ENCODE measurements around the gene DNAJC5G. TPM values are rescaled to one million over a fixed set of nuclear protein-coding genes. Genes with fewer than 3 reads are reported as not detected.

The DNAJC5G gene
- total RNA-seq, 4 donors from 2014 or later, result 0.33 to 2.1 (median 1.1) TPM; not detected in 1

DNA sequence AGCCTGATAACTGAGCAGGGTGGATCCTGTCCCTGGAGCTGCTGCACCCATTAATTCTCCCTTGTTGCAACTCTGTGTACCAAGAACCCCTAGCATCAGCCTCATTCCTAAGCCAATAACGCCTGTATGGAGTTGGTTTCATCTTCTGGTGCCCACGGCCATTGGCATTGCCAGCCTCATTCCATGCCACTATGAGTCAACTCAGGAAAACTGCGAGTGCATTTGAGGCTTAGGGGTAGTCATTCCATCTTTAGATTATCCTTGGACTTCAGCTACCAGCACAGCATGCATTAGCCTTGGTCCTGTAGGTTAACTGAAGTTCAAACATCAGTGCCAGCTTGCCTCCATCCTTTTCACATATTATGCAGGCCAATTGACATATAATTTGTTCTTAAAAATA lies 5.6 kb downstream of the DNAJC5G start:
- Histone ChIP-seq H3K4me1 (peaks cover 0 to 17% of the 10 kb centered on the region in 2 donors), H3K27ac (no peak overlapping the region), H3K9me3 (no peaks in the 10 kb centered on the region), H3K27me3 (no peaks in the 10 kb centered on the region), H3K4me3 (replicated peaks in 1 of 3) (no peak overlapping the region), H3K36me3 (no peaks in the 10 kb centered on the region)
- intact Hi-C loops (cut with DNase I), result loop anchor here (5.0 kb wide), 1 partner anchor 34 kb away; no protein-coding TSS in a partner anchor
- TF ChIP-seq CTCF (IDR thresholded peaks at IDR 0.05) (no peak), POLR2A (IDR thresholded peaks at IDR 0.05) (no peak)
- DNase-seq, result no peak
- WGBS, 2 donors, result 87 to 89% methylated on average over 3 of the region's 3 CpGs

DNA sequence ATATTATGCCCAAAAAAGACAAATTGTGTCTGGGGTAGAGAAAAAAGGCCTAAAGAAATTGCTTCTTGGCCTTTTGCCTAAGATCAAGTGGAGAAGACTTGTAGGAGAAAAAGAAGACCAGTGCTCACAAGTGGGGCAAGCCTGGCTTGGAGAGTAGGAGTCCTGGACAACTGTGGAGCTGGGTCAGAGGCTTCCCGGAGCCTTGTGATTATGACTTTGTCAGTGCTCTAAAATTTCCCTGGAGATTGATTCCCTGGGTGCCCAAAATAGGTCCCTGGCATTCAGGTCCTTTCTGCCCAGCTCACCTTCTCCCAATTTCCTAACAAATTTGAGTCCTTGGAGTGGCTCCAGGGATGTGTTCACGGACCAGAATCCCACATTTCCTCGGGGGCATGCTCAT lies 6.2 kb downstream of the DNAJC5G start:
- intact Hi-C loops (cut with DNase I), result loop anchor here (5.0 kb wide), 1 partner anchor 34 kb away; no protein-coding TSS in a partner anchor
- H3K36me3 ChIP-seq, result no peaks in the 10 kb centered on the region
- no peak overlapping the region for H3K27ac ChIP-seq
- H3K27me3 ChIP-seq, result no peaks in the 10 kb centered on the region
- no peak for DNase-seq
- TF ChIP-seq POLR2A (IDR thresholded peaks at IDR 0.05) (no peak), CTCF (IDR thresholded peaks at IDR 0.05) (no peak)
- H3K4me1 ChIP-seq, result peaks cover 0 to 17% of the 10 kb centered on the region in 2 donors
- no peak overlapping the region for H3K4me3 ChIP-seq (replicated peaks in 1 of 3)
- WGBS, 2 donors, result 74 to 87% methylated on average over 3 of the region's 3 CpGs
- H3K9me3 ChIP-seq, result no peaks in the 10 kb centered on the region

DNA sequence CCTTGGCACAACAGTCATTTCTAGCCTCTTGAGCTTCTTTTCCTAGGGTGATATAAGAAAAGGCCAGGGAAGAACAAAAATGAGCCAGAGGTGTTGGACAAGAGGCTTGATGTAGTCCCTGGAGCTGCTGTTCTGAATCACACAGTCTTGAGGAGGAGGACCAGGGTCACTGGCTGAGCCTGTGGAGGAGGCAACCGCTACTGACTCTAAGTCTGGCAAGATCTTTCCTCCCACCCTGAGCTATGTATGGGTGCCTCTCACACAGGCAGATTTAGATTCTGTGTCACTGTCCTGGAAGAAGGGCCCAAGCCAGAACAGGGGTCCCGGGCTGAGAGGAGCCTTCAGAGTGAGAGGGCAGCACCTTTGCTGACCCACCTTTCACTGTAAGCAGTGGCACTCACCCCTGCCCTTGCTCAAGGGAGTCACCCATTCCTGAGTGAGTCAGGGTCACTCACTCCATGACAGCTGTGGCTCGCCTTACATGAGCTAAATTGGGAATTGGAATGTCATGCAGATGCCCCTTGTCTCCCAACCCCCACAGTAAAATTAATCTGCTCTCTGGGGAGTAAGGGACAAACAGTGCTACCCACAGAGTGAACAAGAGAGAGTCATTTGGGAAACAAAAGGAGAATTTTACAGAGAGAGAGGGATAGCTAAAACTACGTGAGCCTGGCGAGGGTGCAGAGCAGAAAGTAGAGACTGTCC lies 6.8 kb downstream of the DNAJC5G start, which contains the start of gene TRIM54:
Gene TRIM54, plus strand, starts transcription at position 575 of the 705 bp plus-strand sequence. CDS start 303 bp downstream, outside the sequence.
- Histone ChIP-seq H3K4me1 (peaks cover 0 to 17% of the 10 kb centered on the region in 2 donors), H3K27ac (peak within 1 kb of the TSS in 1 of 3 donors; percentile 0), H3K27me3 (no peaks in the 10 kb centered on the region), H3K9me3 (no peaks in the 10 kb centered on the region), H3K36me3 (no peaks in the 10 kb centered on the region), H3K4me3 (replicated peaks in 1 of 3) (no peak within 1 kb of the TSS)
- intact Hi-C loops (cut with DNase I), result loop anchor here (5.0 kb wide), 1 partner anchor 35 kb away; no protein-coding TSS in a partner anchor
- WGBS, 2 donors, result 74 to 82% methylated on average over 4 to 5 of the region's 5 CpGs
- DNase-seq, result no peak
- no peak for TF ChIP-seq POLR2A (IDR thresholded peaks at IDR 0.05)
- TF ChIP-seq CTCF (IDR thresholded peaks at IDR 0.05), result no peak

DNA sequence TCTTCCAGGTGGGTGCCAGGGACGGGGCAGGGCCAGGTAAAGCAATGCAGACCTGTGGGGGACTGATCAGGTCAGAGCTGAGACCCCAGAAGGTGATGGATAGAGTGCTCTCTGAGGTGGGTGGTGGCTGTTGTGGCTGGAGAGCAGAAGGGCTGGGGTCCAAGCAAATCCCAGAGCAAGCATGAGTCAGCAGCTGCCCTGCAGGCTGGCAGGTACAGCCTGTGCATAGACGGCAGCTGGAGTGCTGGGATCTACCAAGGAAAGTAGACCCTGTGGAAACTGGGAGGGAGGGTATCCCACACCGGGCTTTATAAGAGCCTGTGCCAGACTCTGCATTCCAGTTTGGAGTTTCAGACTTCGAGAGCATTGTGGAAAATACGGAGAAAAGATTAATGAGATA lies 7.7 kb downstream of the DNAJC5G start:
- WGBS, 2 donors, result 49 to 61% methylated on average over 5 of the region's 5 CpGs
- DNase-seq, result peak in 1 of 2 donors; percentile 42
- Histone ChIP-seq H3K4me3 (replicated peaks in 1 of 3) (no peak overlapping the region), H3K9me3 (no peaks in the 10 kb centered on the region), H3K27me3 (no peaks in the 10 kb centered on the region), H3K36me3 (no peaks in the 10 kb centered on the region), H3K27ac (peak overlapping the region in 1 of 3 donors; percentile 0), H3K4me1 (peaks cover 0 to 13% of the 10 kb centered on the region in 2 donors)
- intact Hi-C loops (cut with DNase I), result loop anchor here (5.0 kb wide), 1 partner anchor 36 kb away; no protein-coding TSS in a partner anchor
- TF ChIP-seq POLR2A (IDR thresholded peaks at IDR 0.05) (no peak), CTCF (IDR thresholded peaks at IDR 0.05) (no peak)

- no peak for DNase-seq
- no peaks in the 10 kb centered on the region for H3K36me3 ChIP-seq
- no peaks in the 10 kb centered on the region for H3K27me3 ChIP-seq
- H3K4me3 ChIP-seq (replicated peaks in 1 of 3), result no peak overlapping the region
- H3K4me1 ChIP-seq, result peaks cover 0 to 9% of the 10 kb centered on the region in 2 donors
- no peaks in the 10 kb centered on the region for H3K9me3 ChIP-seq
- TF ChIP-seq POLR2A (IDR thresholded peaks at IDR 0.05) (no peak), CTCF (IDR thresholded peaks at IDR 0.05) (no peak)
- H3K27ac ChIP-seq, result no peak overlapping the region
- intact Hi-C loops (cut with DNase I), result loop anchor here (5.0 kb wide), 1 partner anchor 38 kb away; no protein-coding TSS in a partner anchor
- 87 to 96% methylated on average over 1 of the region's 1 CpG for WGBS, 2 donors
These were observed 9.8 kb downstream of the DNAJC5G start for GRCh38 chr2:27284996-27285395.

Data from thyroid gland (tissue), 4 donors.